ENCODE results near the gene RAB3D.

The RAB3D gene

GRCh38 chr19:11288349-11288748, 51.1 kb downstream of the RAB3D start:
- Histone ChIP-seq H3K27me3 (ENCODE audit: insufficient read depth, low read length) (no peaks in the 10 kb centered on the region), H3K27ac (ENCODE audit: low read depth, low read length) (no peak overlapping the region), H2AFZ (ENCODE audit: insufficient read depth, low read length, poor library complexity) (no peak overlapping the region), H3K14ac (ENCODE audit: low read length) (no peak overlapping the region), H2BK5ac (ENCODE audit: low read depth, low read length, poor library complexity) (no peak overlapping the region), H3K9ac (ENCODE audit: low read length) (no peak overlapping the region), H3K4ac (ENCODE audit: low read depth, low read length) (no peak overlapping the region), H3K4me1 (ENCODE audit: control insufficient read depth in 1 of 2, insufficient read depth in 2 of 2, low read length in 2 of 2) (no peaks in the 10 kb centered on the region), H3K4me2 (ENCODE audit: low read length) (no peak overlapping the region), H3K23ac (ENCODE audit: low read length) (no peak overlapping the region), H3K18ac (ENCODE audit: low read length) (no peak overlapping the region), H3K36me3 (ENCODE audit: control insufficient read depth in 1 of 2, insufficient read depth in 2 of 2, low read length in 2 of 2) (no peaks in the 10 kb centered on the region), H3K4me3 (ENCODE audit: low read depth, low read length) (no peak overlapping the region), H2BK120ac (ENCODE audit: insufficient read depth, low read length, poor library complexity) (no peak overlapping the region), H4K91ac (ENCODE audit: low read depth, low read length) (no peak overlapping the region), H4K8ac (ENCODE audit: low read depth, low read length) (no peak overlapping the region), H3K79me2 (ENCODE audit: control insufficient read depth, insufficient read depth, low read length, poor library complexity) (no peaks in the 10 kb centered on the region), H3K79me1 (ENCODE audit: low read length) (no peaks in the 10 kb centered on the region), H2AK5ac (ENCODE audit: low read length) (no peak overlapping the region), H4K12ac (ENCODE audit: low read depth, low read length) (no peak overlapping the region), H2BK12ac (ENCODE audit: low read length) (no peak overlapping the region), H3K9me3 (ENCODE audit: insufficient read depth, low read depth, low read length) (no peaks in the 10 kb centered on the region)
- DNase-seq, result peak in 1 of 2 donors; percentile 44
- WGBS (ENCODE audit: extremely low coverage, insufficient coverage, insufficient read length), result no CpG with 5 or more reads among the region's 7 CpGs

- H2BK12ac ChIP-seq (ENCODE audit: low read length), result no peak overlapping the region
- no peak overlapping the region for H3K18ac ChIP-seq (ENCODE audit: low read length)
- H3K4me3 ChIP-seq (ENCODE audit: low read depth, low read length), result no peak overlapping the region
- no peak for DNase-seq
- no peak overlapping the region for H3K23ac ChIP-seq (ENCODE audit: low read length)
- H2BK120ac ChIP-seq (ENCODE audit: insufficient read depth, low read length, poor library complexity), result no peak overlapping the region
- H3K27ac ChIP-seq (ENCODE audit: low read depth, low read length), result no peak overlapping the region
- H2AFZ ChIP-seq (ENCODE audit: insufficient read depth, low read length, poor library complexity), result no peak overlapping the region
- no peak overlapping the region for H4K91ac ChIP-seq (ENCODE audit: low read depth, low read length)
- no peak overlapping the region for H4K8ac ChIP-seq (ENCODE audit: low read depth, low read length)
- H3K79me1 ChIP-seq (ENCODE audit: low read length), result no peaks in the 10 kb centered on the region
- no peaks in the 10 kb centered on the region for H3K4me1 ChIP-seq (ENCODE audit: control insufficient read depth in 1 of 2, insufficient read depth in 2 of 2, low read length in 2 of 2)
- H3K14ac ChIP-seq (ENCODE audit: low read length), result no peak overlapping the region
- WGBS (ENCODE audit: extremely low coverage, insufficient coverage, insufficient read length), result no CpG with 5 or more reads among the region's 6 CpGs
- no peak overlapping the region for H4K12ac ChIP-seq (ENCODE audit: low read depth, low read length)
- no peak overlapping the region for H2BK5ac ChIP-seq (ENCODE audit: low read depth, low read length, poor library complexity)
- H3K27me3 ChIP-seq (ENCODE audit: insufficient read depth, low read length), result no peaks in the 10 kb centered on the region
- no peaks in the 10 kb centered on the region for H3K79me2 ChIP-seq (ENCODE audit: control insufficient read depth, insufficient read depth, low read length, poor library complexity)
- no peak overlapping the region for H3K4me2 ChIP-seq (ENCODE audit: low read length)
- no peaks in the 10 kb centered on the region for H3K36me3 ChIP-seq (ENCODE audit: control insufficient read depth in 1 of 2, insufficient read depth in 2 of 2, low read length in 2 of 2)
- no peak overlapping the region for H2AK5ac ChIP-seq (ENCODE audit: low read length)
- H3K4ac ChIP-seq (ENCODE audit: low read depth, low read length), result no peak overlapping the region
- H3K9ac ChIP-seq (ENCODE audit: low read length), result no peak overlapping the region
- no peaks in the 10 kb centered on the region for H3K9me3 ChIP-seq (ENCODE audit: insufficient read depth, low read depth, low read length)
These were observed 53.0 kb downstream of the RAB3D start for GRCh38 chr19:11286312-11286974.

- Histone ChIP-seq H4K8ac (ENCODE audit: low read depth, low read length) (no peak overlapping the region), H3K4me2 (ENCODE audit: low read length) (no peak overlapping the region), H3K27ac (ENCODE audit: low read depth, low read length) (no peak overlapping the region), H3K9me3 (ENCODE audit: insufficient read depth, low read depth, low read length) (no peaks in the 10 kb centered on the region), H3K36me3 (ENCODE audit: control insufficient read depth in 1 of 2, insufficient read depth in 2 of 2, low read length in 2 of 2) (no peaks in the 10 kb centered on the region), H2AK5ac (ENCODE audit: low read length) (no peak overlapping the region), H3K18ac (ENCODE audit: low read length) (no peak overlapping the region), H3K14ac (ENCODE audit: low read length) (no peak overlapping the region), H3K79me2 (ENCODE audit: control insufficient read depth, insufficient read depth, low read length, poor library complexity) (no peaks in the 10 kb centered on the region), H3K27me3 (ENCODE audit: insufficient read depth, low read length) (no peaks in the 10 kb centered on the region), H3K9ac (ENCODE audit: low read length) (no peak overlapping the region), H4K12ac (ENCODE audit: low read depth, low read length) (no peak overlapping the region), H3K23ac (ENCODE audit: low read length) (no peak overlapping the region), H3K4ac (ENCODE audit: low read depth, low read length) (no peak overlapping the region), H3K4me1 (ENCODE audit: control insufficient read depth in 1 of 2, insufficient read depth in 2 of 2, low read length in 2 of 2) (no peaks in the 10 kb centered on the region), H3K79me1 (ENCODE audit: low read length) (no peaks in the 10 kb centered on the region), H3K4me3 (ENCODE audit: low read depth, low read length) (no peak overlapping the region), H2BK120ac (ENCODE audit: insufficient read depth, low read length, poor library complexity) (no peak overlapping the region), H4K91ac (ENCODE audit: low read depth, low read length) (no peak overlapping the region), H2BK12ac (ENCODE audit: low read length) (no peak overlapping the region), H2BK5ac (ENCODE audit: low read depth, low read length, poor library complexity) (no peak overlapping the region), H2AFZ (ENCODE audit: insufficient read depth, low read length, poor library complexity) (no peak overlapping the region)
- DNase-seq, result no peak
- no CpG with 5 or more reads among the region's 6 CpGs for WGBS (ENCODE audit: extremely low coverage, insufficient coverage, insufficient read length)
These were observed 54.9 kb downstream of the RAB3D start for GRCh38 chr19:11284515-11284914.

GRCh38 chr19:11281356-11282049, 58.0 kb downstream of the RAB3D start:
- no peak overlapping the region for H3K23ac ChIP-seq (ENCODE audit: low read length)
- no peak overlapping the region for H4K12ac ChIP-seq (ENCODE audit: low read depth, low read length)
- H3K9me3 ChIP-seq (ENCODE audit: insufficient read depth, low read depth, low read length), result no peaks in the 10 kb centered on the region
- no peak overlapping the region for H2BK5ac ChIP-seq (ENCODE audit: low read depth, low read length, poor library complexity)
- H3K4ac ChIP-seq (ENCODE audit: low read depth, low read length), result no peak overlapping the region
- no peak overlapping the region for H2BK120ac ChIP-seq (ENCODE audit: insufficient read depth, low read length, poor library complexity)
- H3K18ac ChIP-seq (ENCODE audit: low read length), result no peak overlapping the region
- H4K8ac ChIP-seq (ENCODE audit: low read depth, low read length), result no peak overlapping the region
- H3K27me3 ChIP-seq (ENCODE audit: insufficient read depth, low read length), result no peaks in the 10 kb centered on the region
- no peak overlapping the region for H4K91ac ChIP-seq (ENCODE audit: low read depth, low read length)
- H3K79me2 ChIP-seq (ENCODE audit: control insufficient read depth, insufficient read depth, low read length, poor library complexity), result no peaks in the 10 kb centered on the region
- no peak overlapping the region for H2AK5ac ChIP-seq (ENCODE audit: low read length)
- H3K27ac ChIP-seq (ENCODE audit: low read depth, low read length), result no peak overlapping the region
- no peak overlapping the region for H3K9ac ChIP-seq (ENCODE audit: low read length)
- H2AFZ ChIP-seq (ENCODE audit: insufficient read depth, low read length, poor library complexity), result no peak overlapping the region
- no peak for DNase-seq
- H3K4me1 ChIP-seq (ENCODE audit: control insufficient read depth in 1 of 2, insufficient read depth in 2 of 2, low read length in 2 of 2), result no peaks in the 10 kb centered on the region
- H3K79me1 ChIP-seq (ENCODE audit: low read length), result no peaks in the 10 kb centered on the region
- no peak overlapping the region for H3K4me3 ChIP-seq (ENCODE audit: low read depth, low read length)
- H3K36me3 ChIP-seq (ENCODE audit: control insufficient read depth in 1 of 2, insufficient read depth in 2 of 2, low read length in 2 of 2), result no peaks in the 10 kb centered on the region
- no peak overlapping the region for H3K4me2 ChIP-seq (ENCODE audit: low read length)
- H2BK12ac ChIP-seq (ENCODE audit: low read length), result no peak overlapping the region
- no CpG with 5 or more reads among the region's 11 CpGs for WGBS (ENCODE audit: extremely low coverage, insufficient coverage, insufficient read length)
- H3K14ac ChIP-seq (ENCODE audit: low read length), result no peak overlapping the region

Data from trophoblast cell (in vitro differentiated cells and primary cell).